Endothelial cell of umbilical vein (primary cell): ENCODE results near the gene PPP1R9A. TPM values are rescaled to one million over a fixed set of nuclear protein-coding genes. Genes with fewer than 3 reads are reported as not detected.

Experiments used
- BruUV-seq: library from RNA; stranded (reverse); fragments of 400-500 nt; replicated peaks from 2 replicates; lab custom pipeline; 2021; lab: Mats Ljungman, UMichigan
- CTCF ChIA-PET: fragments of 300-600, 350-600 bp; sonication (Branson Sonifier 250); formaldehyde crosslinking; loops from one replicate; lab custom pipeline; 2021; ENCODE audit warnings: antibody characterized with exemption, inconsistent platforms; lab: Charles Lee
- POLR2A ChIA-PET: fragments of 300-600, 350-600 bp; sonication (Branson Sonifier 250); formaldehyde crosslinking; loops from one replicate; lab custom pipeline; 2021; ENCODE audit warnings: antibody characterized with exemption, inconsistent platforms; lab: Charles Lee
- DNase-seq: peaks from one replicate; pipeline ENCODE4 v3.0.0-alpha.2; 2011; ENCODE audit warnings: low read depth, low spot score
- FAIRE-seq: peaks from 2 replicates; lab custom pipeline; 2011; peaks lifted over from hg19 to GRCh38; lab: Jason Lieb, UNC
- H2AFZ ChIP-seq: 2 replicates; pipeline ENCODE4 v1.6.0; 2012; ENCODE audit warnings: low read depth, low read length, control low read depth, inconsistent platforms
- H3K27ac ChIP-seq: 2 replicates; pipeline ENCODE4 v1.5.1; 2011; ENCODE audit warnings: low read depth, mild to moderate bottlenecking, control low read depth, low read length, moderate library complexity; ENCODE audit not compliant: insufficient read depth
- H3K27me3 ChIP-seq, 2 experiments: 2 replicates each; pipeline versions ENCODE4 v1.6.0 to v1.6.1; 2011; ENCODE audit warnings: low read length in 2 of 2, mixed read lengths in 1 of 2; ENCODE audit not compliant: control insufficient read depth in 2 of 2, insufficient read depth in 2 of 2
- H3K36me3 ChIP-seq, 2 experiments: 2 replicates in 1 of 2; 3 replicates in 1 of 2; pipeline ENCODE4 v1.5.1; 2011; ENCODE audit warnings: low read length in 2 of 2, mild to moderate bottlenecking in 1 of 2, moderate library complexity in 1 of 2; ENCODE audit not compliant: control insufficient read depth in 2 of 2, insufficient read depth in 2 of 2; ENCODE audit errors: extremely low read depth in 1 of 2
- H3K4me1 ChIP-seq: 3 replicates; pipeline ENCODE4 v1.5.1; 2011; ENCODE audit warnings: mild to moderate bottlenecking, low read length; ENCODE audit not compliant: control insufficient read depth, insufficient read depth; ENCODE audit errors: extremely low read depth
- H3K4me2 ChIP-seq: 2 replicates; pipeline ENCODE4 v1.6.1; 2011; ENCODE audit warnings: low read length, control low read depth, mixed read lengths; ENCODE audit not compliant: insufficient read depth
- H3K4me3 ChIP-seq, 3 experiments: fragments of 200-600 bp in 1 of 3; sonication (generic), shearing (Covaris generic) in 1 of 3; replicated peaks in 1 of 3; 2 replicates each; pipeline ENCODE4 v1.5.1; 2011 to 2016; ENCODE audit warnings: control low read depth in 3 of 3, low read length in 3 of 3, mild to moderate bottlenecking in 2 of 3, inconsistent platforms in 1 of 3, low read depth in 1 of 3, moderate library complexity in 1 of 3; ENCODE audit not compliant: insufficient read depth in 1 of 3
- H3K79me2 ChIP-seq: 2 replicates; pipeline ENCODE4 v1.6.0; 2012; ENCODE audit warnings: low read length, inconsistent platforms; ENCODE audit not compliant: control insufficient read depth, insufficient read depth
- H3K9ac ChIP-seq: replicated peaks from 2 replicates; pipeline ENCODE3; 2011; ENCODE audit warnings: low read length, control low read depth; ENCODE audit not compliant: insufficient read depth; ENCODE audit errors: extremely low read depth
- H3K9me1 ChIP-seq: replicated peaks from 3 replicates; pipeline ENCODE4 v1.6.0; 2011; ENCODE audit warnings: mild to moderate bottlenecking, low read length; ENCODE audit not compliant: control insufficient read depth, insufficient read depth; ENCODE audit errors: extremely low read depth
- H3K9me3 ChIP-seq: replicated peaks from 2 replicates; pipeline ENCODE4 v1.5.1; 2012; ENCODE audit warnings: low read length, inconsistent platforms; ENCODE audit not compliant: control insufficient read depth, insufficient read depth
- H4K20me1 ChIP-seq: replicated peaks from 2 replicates; pipeline ENCODE3; 2011; ENCODE audit warnings: mild to moderate bottlenecking, low read length; ENCODE audit not compliant: control insufficient read depth, insufficient read depth; ENCODE audit errors: extremely low read depth
- CTCF ChIP-seq, 2 donors: IDR thresholded peaks; 1 replicate in 1 of 2; 2 replicates in 1 of 2; pipeline ENCODE4 v1.5.1; 2011; ENCODE audit warnings: low read length in 2 of 2, mild to moderate bottlenecking in 2 of 2, moderate library complexity in 2 of 2, control low read depth in 1 of 2, inconsistent platforms in 1 of 2, low read depth in 1 of 2; ENCODE audit not compliant: insufficient read depth in 1 of 2; ENCODE audit errors: extremely low read depth in 1 of 2
- EZH2 ChIP-seq: IDR thresholded peaks from 2 replicates; pipeline ENCODE4 v1.6.1; 2012; ENCODE audit warnings: borderline replicate concordance, low read depth, mild to moderate bottlenecking, moderate library complexity, low read length, inconsistent platforms; ENCODE audit not compliant: severe bottlenecking
- FOS ChIP-seq: IDR thresholded peaks from 2 replicates; pipeline ENCODE4 v1.6.1; 2011; ENCODE audit warnings: mild to moderate bottlenecking, low read length, moderate library complexity, borderline replicate concordance; ENCODE audit not compliant: insufficient read depth
- GATA2 ChIP-seq: IDR thresholded peaks from 2 replicates; pipeline ENCODE4 v1.7.0; 2011; ENCODE audit warnings: low read depth, mild to moderate bottlenecking, moderate library complexity, mixed read lengths, low read length; ENCODE audit not compliant: insufficient read length, insufficient read depth
- JUN ChIP-seq: IDR thresholded peaks from 2 replicates; pipeline ENCODE4 v1.6.1; 2011; ENCODE audit warnings: borderline replicate concordance, low read depth; ENCODE audit not compliant: insufficient read length, insufficient read depth
- MAX ChIP-seq: IDR thresholded peaks from 2 replicates; pipeline ENCODE4 v1.6.1; 2011; ENCODE audit not compliant: insufficient read depth, insufficient read length
- MYC ChIP-seq: IDR thresholded peaks from one replicate; pipeline ENCODE4 v1.6.1; 2011; ENCODE audit warnings: mild to moderate bottlenecking, low read depth, low read length
- POLR2A ChIP-seq: IDR thresholded peaks from 2 replicates; pipeline ENCODE4 v1.6.1; 2012; ENCODE audit warnings: low read depth, mild to moderate bottlenecking, control low read depth, low read length
- POLR2AphosphoS5 ChIP-seq: IDR thresholded peaks from 2 replicates; pipeline ENCODE4 v1.6.1; 2012; ENCODE audit warnings: low read depth, mild to moderate bottlenecking, control low read depth, low read length, moderate library complexity; ENCODE audit not compliant: insufficient read depth
- dilution Hi-C: fragments of 300-500 bp; cut with MboI; formaldehyde crosslinking; loops from one replicate; pipeline ENCODE4 v1.15.0; 2019; ENCODE audit warnings: low sequenced_read_pairs; ENCODE audit not compliant: extremely low pct_ligation_motif_present
- intact Hi-C: fragments of 100-400 bp; cut with micrococcal nuclease; formaldehyde crosslinking; loops from one replicate; pipeline ENCODE4 v1.10.0; 2022
- polyA plus RNA-seq, 4 experiments: library from polyadenylated mRNA; depleted of rRNA in 3 of 4; stranded (reverse) in 3 of 4; unstranded in 1 of 4; fragments of >200 nt; gene quantifications; 2 replicates each; pipeline versions ENCODE4 v1.2.1 to v1.2.3, GENCODE V29; 2011 to 2012; ENCODE audit warnings: missing spikeins in 1 of 4
- total RNA-seq: library from RNA; stranded (reverse); gene quantifications from 2 replicates; pipeline ENCODE4 v1.2.3, GENCODE V29; 2021

PPP1R9A gene
- total and polyA plus RNA-seq, 2 donors (not counting 3 experiments of a cell fraction or from before 2014, with no cell fraction given), result 0.50 to 3.0 TPM

- no peaks in the 10 kb centered on the region for H3K36me3 ChIP-seq
- H3K4me3 ChIP-seq, result no peak overlapping the region
Observed at GRCh38 chr7:95335093-95335492, 427.7 kb downstream of the PPP1R9A start.

More at GRCh38 chr7:95335093-95335492, 427.7 kb downstream of the PPP1R9A start:
- H3K9me1 ChIP-seq, result no peaks in the 10 kb centered on the region
- H4K20me1 ChIP-seq, result no peaks in the 10 kb centered on the region
- dilution Hi-C loops (no loop called here), intact Hi-C loops (no loop called here)
- no peak overlapping the region for H3K9ac ChIP-seq
- H3K4me1 ChIP-seq, result no peaks in the 10 kb centered on the region
- H3K4me2 ChIP-seq, result no peak overlapping the region
- no TSS peak for BruUV-seq
- no peak for FAIRE-seq
- POLR2A ChIA-PET, result no interaction called here
- DNase-seq, result no peak
- CTCF ChIA-PET, result no interaction called here
- TF ChIP-seq MYC, result no peak
- TF ChIP-seq POLR2A, result no peak
- no peak for TF ChIP-seq JUN
- TF ChIP-seq EZH2, result no peak
- TF ChIP-seq FOS, result no peak
- no peak for TF ChIP-seq POLR2AphosphoS5
- TF ChIP-seq GATA2, result no peak
- no peak for TF ChIP-seq MAX
- no peak for TF ChIP-seq CTCF (IDR thresholded peaks at IDR 0.05; ENCODE audit: extremely low read depth in 1 of 2, insufficient read depth in 1 of 2, low read depth in 1 of 2, low read length in 2 of 2)
- H3K79me2 ChIP-seq, result no peaks in the 10 kb centered on the region
- no peak overlapping the region for H3K27ac ChIP-seq
- H3K9me3 ChIP-seq, result no peaks in the 10 kb centered on the region
- peaks cover 2 to 5% of the 10 kb centered on the region in 2 experiments for H3K27me3 ChIP-seq
- H2AFZ ChIP-seq, result no peak overlapping the region
